ENCODE data around the gene GET3.
A peak's percentile ranks its signal among the peaks of the same experiment; 100 is the strongest.
"Not testable (repeated sequence)": the region's sequence is repeated elsewhere in the genome, so short reads cannot be mapped to it uniquely, and the experiment has no call there.

The GET3 gene

DNA sequence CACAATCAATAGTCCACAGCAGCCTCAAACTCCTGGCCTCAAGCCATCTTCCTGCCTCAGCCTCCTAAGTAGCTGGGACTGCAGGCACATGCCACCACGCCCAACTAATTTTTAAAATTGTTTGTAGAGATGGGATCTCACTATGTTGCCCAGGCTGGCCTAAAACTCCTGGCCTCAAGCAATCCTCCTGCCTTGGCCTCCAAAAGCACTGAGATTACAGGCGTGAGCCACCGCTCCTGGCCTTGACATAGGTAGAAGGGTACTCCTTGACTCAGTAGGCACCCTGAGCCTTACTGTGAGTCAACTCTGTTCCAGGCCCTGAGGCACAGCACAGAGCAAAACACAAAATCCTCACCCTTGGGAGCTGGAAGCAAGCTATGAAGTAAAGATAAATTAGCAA, 21.4 kb upstream of the GET3 start:
- DNase-seq (ENCODE audit: low read depth in 2 of 2) = no peak

DNA sequence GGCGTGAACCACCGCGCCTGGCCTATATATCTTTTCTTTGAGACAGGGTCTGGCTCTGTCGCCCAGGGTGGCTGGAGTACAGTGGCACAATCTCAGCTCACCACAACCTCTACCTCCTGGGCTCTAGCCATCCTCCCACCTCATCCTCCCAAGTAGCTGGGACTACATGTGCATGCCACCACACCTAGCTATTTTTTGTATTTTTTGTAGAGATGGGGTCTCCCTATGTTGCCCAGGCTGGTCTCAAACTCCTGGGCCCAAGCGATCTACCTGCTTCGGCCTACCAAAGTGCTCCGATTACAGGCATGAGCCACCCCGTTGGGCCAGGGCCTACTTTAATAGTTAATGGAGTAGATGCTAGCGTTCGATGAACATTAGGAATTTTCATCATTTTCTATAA, 17.0 kb upstream of the GET3 start:
- no peak for DNase-seq (ENCODE audit: low read depth in 2 of 2)

DNA sequence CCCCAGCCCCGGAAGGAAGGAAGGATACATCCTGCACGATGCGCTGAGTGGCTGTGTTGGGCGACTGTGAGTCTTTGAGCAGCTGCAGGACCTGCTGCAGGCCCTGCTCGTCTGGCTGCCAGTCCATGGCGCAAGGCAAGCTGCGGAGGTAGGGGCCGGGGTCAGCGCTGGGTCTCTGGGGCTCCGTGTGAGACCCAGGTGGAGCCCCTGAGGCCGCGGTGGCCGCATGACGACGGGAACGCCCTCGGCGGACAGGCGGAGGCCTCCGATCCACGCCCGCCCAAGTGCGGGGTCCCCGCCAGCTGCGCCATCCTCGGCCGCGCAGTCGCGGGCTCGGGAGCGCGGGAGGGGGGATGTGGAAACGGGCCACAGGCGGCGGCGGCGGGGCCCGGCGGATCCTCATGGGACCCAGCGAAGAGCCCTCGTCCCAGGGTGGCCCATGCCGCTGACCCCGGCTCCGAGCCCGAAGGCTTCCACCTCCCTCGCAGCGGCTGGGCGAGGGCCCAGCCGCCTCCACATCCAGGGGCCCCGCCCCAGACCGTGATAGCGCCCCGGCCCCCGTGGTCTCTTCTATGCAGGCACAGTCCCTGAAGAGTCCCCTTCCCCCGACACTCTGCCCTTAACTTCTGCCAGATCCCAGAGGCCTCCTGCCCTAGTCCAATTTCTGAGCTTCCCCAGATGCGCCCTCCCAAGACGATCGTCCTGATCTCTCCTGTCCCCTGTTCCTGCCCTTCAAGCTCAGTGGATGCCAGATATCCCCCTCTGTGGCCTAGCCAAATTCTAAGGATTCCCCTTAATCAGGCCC, 16.2 kb upstream of the GET3 start:
- no peak for DNase-seq (ENCODE audit: low read depth in 2 of 2)

DNA sequence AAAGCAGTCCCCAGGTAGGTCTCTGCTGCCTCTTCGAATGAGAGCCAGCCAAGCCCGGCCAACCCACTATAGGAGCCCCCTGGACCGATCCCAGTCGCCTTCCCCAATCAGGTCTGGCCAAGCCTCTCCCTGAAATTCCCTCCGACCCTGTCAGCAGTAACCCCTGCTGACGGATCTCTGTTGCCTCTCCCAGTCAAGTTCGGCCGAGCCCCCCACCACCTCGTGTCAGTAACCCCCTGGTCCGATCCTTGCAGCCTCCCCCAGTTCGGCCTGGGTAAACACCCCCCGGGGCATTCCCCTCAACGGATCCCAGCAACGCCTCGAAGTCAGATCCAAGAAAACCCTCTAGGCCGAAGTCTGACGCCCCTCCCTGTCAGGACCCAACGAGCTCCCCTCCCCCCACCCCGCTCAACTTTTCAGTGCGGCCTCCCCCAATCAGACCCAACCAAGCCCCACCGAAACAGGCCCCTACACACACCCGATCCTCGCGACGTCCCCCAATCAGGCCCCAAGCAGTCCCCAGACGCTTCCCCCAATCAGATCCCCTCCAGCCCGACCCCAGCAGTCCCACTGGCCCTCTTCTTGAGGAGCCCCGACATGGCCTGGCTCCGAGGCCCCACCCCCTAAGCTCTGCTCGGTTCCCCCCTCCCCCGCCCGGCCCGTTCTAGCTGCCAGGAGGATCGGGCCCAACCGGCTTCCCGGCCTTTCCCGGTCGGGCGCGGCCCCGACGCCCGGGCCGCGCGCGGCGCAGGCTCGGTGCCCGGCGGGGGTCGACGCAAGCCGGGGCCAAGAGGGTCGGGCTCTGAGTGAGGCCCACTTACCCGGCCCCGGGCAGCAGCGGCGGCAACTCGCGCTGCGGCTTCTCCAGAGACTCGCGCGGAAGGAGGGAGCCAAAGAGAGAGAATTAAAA, 15.4 kb upstream of the GET3 start:
- no peak for DNase-seq (ENCODE audit: low read depth in 2 of 2)

DNA sequence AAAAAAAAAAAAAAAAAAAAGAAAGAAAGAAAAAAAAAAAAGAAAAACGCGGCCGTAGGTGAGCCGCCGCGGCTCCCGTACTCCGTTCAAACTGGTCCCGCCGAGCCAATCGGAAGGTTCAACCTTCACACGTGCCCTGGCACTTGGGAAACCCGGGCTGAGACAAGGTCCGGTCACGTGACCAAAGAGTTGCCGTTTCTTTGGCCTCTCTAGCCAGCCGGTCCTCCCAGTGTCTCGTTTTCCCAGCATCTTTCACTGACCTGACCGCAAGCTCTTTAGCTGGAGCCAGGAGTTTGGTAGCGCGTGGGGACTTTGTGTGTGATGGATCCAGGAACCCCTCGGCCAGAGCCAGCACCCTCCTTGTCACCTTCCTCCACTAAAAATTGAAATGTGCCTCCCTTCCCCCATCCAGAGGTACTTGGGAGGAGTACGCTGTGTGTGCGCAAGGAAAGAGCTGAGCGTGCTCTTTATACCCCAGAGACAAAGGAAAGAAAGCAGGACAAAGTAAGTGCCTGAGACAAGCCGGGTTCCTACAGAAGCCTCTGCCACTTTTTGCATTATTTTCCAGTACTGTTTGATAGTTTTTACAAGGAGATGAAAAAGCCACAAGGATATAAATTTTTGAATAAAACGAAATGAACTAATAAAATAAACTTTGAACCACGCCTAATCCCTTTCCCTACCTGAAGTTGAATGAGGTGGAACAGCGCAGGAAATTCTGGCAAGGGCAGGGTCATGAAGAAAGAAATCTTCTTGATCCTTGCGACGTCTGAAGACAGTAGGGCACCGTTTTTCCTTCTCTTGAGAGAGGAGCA, 14.5 kb upstream of the GET3 start:
- DNase-seq (ENCODE audit: low read depth in 2 of 2) = peak; percentile 71 to 85

DNA sequence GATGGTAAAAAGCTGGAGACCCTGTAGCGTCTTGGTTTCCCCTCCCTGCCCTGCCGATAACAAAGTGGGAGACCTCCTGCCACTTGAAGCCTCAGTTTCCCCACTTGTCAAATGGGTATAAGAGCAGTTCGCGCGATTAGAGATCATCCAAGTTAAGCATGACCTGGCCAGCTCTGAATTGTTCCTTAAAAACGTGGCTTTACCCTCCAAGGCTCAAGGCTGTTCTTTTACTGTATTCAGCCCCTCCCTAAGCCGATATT, 14.0 kb upstream of the GET3 start:
- no peak for DNase-seq (ENCODE audit: low read depth in 2 of 2)

DNA sequence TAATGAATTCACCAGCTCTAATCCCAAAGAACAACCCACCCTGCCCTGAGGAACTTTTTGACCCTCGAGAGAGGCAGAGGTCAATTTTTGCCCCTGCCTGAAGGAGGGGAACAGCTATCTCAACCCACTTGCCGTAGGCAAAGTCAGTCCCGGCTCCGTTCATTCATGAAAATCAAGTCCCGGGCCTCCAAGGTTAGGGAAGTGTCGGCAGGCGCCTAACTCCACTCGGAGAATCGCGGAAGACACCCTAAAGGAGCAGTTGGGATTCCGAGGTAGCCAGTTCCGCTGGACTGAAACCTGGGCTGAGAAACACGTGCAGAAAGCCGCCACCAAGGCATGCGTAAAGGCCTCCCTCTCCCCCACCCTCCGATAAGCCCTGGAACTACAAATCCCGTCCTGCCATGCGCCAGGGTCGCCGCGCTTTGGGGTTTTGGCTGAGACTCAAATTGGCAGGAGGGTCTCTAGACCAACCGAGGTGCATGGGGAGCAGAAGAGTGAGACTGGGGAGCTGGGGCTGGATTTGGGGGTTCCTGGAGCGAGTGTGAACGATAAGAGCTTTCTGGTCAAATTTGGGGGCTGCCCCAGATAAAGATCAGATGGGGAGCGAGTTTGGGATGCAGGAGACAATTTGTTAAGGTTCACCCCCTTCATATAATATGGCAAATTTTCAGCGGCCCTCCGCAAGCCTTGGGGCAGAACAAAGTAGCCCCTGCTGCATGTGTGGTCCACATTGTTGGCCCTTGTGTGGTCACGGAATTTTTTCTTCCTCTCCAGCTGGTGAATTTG, 13.5 kb upstream of the GET3 start, which contains the start of gene TNPO2:
Gene TNPO2, minus strand, starts transcription at position 292 of the 786 bp plus-strand sequence. CDS start 2,955 bp downstream, outside the sequence.
- peak in 1 of 2 donors; percentile 54 for DNase-seq (ENCODE audit: low read depth in 2 of 2)

DNA sequence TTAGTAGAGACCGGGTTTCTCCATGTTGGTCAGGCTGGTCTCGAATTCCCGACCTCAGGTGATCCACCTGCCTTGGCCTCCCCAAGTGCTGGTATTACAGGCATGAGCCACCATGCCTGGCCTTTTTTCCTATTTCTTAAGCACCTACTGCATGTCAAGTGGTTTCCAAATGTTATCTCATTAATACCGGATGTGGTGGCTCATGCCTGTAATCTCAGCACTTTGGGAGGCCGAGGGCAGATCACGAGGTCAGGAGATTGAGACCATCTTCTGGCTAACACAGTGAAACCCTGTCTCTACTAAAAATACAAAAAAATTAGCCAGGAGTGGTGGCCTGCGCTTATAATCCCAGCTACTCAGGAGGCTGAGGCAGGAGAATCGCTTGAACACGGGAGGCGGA, 11.7 kb upstream of the GET3 start:
- not testable (repeated sequence) for DNase-seq (ENCODE audit: low read depth in 2 of 2)

DNA sequence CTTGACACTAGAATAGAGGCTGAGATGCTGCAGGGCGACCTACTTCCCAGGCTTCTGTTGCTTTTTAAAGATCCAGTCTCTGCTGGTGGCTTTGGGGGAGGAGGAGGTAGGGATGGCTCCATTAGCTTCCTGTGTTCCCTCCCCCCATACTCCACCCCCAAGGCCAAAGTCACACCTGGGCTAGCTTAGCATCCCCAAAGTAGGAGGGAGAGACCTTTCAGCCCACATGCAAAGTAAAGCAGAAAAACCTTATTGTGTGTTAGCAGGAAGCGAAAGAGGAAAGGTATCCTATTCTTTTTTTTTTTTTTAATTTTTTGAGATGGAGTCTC, 10.3 kb upstream of the GET3 start:
- no peak for DNase-seq (ENCODE audit: low read depth in 2 of 2)

DNA sequence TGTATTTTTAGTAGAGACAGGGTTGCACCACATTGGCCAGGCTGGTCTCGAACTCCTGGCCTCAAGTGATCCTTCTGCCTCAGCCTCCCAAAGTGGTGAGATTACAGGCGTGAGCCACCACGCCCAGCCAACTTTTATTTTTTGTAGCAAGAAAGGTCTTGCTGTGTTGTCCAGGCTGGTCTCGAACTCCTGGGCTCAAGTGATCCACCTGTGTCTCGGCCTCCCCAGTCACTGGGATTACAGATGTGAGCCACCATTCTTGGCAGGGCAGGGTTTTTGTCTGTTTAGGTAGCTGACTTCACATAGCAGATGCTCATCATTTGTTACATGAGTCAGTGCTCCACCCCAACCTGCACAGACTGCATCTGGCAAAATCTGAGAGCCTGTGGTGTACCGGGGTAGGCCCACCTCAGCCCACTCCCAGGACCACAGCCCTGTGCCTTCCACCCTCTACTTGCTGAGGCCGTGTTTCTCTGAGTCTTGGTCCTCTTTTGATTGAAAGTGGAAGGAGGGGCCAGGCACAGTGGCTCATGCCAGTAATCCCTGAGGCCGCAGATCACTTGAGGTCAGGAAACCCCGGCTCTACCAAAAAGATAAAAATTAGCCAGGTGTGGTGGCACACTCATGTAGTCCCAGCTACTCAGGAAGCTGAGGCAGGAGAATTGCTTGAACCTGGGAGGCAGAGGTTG, 9.4 kb upstream of the GET3 start:
- DNase-seq (ENCODE audit: low read depth in 2 of 2) = no peak

DNA sequence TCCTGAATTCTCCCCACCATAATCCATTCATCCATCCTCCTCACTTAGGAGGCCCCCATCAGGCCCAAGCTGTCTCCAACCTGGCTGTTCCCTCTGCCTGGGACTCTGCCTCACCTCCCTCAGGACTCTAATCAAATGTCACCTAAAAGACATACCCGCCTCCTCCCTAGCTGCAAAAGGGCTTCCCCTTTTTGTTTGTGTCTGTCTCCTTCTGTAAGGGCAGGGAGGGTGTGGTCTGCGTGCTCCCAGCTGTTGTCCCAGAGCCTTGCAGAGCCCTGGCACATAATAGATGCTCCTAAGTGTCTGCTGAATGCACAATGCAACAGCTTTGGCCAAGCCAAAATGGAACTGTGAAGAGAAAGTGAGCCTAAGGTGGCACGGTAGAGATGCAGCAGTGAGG, 7.2 kb upstream of the GET3 start:
- DNase-seq (ENCODE audit: low read depth in 2 of 2) = no peak

DNA sequence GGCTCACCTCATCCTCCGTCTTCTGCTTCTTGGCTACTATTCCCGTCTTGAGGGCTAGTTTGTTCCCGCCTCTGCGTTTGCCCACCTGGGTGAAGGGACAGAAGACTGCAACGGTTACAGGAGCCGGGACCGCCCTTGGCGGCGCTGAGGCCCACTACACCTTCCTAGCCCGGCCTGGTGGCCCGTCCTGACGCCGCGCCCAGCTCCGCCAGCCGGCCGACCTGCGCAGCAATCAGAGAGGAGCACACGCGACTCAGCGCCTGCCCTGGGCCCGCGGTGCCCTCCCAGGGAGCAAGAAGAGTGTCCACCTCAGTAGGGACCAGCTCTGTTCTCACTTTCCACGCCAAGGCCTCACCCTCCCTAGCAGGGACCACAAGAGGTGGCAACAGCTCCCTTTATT, 6.0 kb upstream of the GET3 start:
- no peak for DNase-seq (ENCODE audit: low read depth in 2 of 2)

DNA sequence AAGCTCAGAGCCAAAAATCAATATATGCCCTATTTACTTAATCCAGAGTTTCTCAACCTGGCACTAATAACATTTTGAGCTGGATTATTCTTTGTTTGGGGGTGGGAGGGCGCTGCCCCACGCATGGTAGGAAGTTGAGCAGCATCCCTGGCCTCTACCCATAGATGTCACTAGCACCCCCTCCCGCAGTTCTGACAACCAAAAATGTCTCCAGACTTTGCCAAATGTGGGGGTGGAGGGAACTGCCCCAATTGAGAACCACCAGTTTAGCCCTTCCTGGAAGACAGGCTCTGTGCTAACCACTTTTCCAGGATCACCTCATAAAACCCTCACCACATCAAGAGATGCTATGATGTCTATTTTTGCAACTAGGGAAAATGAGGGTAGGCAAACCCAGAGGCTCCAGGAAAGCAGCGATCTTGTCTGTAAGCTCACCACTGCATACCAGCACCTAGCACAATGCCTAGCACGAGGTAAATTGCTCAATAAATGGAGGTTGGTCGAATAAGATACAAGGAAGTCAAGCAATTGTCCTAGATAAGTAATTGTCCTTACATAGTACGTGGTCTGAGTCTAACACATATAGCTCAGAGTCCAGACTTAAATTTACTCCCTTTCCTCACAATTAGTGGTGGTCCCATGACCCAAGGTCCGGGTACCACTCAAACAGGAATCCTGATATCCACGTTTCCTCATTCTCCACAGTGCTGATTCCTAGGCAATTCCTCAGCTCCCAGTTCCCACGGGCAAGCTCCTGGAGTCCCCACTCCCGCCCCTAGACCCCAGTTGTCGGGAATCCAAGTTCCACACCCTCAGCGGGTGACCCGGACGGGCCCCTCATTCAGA, 3.7 kb upstream of the GET3 start:
- no peak for DNase-seq (ENCODE audit: low read depth in 2 of 2)

DNA sequence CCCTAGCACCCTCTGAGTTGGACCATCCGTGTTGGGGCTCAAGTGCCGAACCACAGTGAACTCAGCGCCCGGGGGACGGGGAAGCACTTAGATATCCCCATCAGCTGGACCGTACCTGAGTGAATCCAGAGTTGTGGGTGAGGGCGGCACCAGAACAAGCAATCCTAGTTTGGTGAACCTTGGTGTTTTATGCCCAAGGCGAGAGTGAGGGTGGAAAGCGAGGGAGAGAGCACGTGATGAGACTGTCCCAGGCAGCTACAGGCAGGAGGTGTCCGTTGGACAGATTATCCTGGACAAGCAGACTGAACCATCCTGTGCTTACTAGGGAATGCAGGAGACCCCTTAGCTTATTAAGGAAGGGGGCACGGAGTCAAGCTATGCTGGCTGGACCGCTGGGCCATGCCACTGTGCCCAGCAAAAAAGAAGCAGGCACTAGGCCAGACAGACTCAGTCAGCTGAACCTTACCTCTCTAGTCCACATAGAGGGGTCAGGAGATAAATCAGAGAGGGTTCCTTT, 596 bp downstream of the GET3 start:
- DNase-seq (ENCODE audit: low read depth in 2 of 2) = no peak

DNA sequence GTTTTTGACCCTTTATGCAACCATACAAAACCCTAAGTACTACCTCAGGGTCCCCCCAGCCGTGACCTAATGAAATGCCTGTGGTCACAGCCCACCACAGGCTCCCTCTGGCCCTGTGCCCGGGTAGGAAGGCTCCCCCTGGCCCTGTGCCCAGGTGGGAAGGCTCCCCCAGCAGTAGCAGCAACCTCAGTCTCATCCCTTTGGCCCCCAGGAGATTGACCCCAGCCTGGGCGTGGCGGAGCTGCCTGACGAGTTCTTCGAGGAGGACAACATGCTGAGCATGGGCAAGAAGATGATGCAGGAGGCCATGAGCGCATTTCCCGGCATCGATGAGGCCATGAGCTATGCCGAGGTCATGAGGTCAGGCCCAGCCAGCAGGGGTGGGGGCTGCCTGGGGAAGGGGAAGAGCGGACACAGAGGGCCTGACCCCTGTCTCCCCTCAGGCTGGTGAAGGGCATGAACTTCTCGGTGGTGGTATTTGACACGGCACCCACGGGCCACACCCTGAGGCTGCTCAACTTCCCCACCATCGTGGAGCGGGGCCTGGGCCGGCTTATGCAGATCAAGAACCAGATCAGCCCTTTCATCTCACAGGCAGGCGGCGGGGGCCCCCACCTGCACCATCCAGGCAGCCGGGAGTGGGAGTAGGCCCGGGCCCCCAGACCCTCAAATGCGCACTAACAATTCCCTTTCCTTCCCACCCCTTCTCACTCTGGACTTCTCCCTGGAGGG, 8.0 kb downstream of the GET3 start:
- DNase-seq (ENCODE audit: low read depth in 2 of 2) = no peak

DNA sequence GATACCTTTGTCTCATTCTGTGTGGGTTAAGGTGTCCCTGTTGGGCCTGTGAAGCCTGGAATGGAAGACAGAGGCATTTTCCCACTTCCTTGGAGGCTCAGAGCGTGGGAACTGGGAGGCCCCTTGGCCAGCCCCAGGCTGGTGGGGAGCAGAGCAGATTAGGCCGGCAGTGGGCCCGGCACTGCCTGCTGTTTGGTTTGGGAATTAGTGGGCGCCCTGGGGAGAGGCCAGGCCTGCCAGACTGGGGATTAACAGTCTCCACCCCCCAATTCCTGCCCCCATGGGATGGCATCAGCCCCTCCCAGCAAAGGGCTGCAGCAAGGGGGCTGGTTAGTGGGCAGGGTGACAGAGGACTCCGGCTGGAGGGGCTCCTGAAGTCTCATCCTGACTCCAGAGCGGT, 11.2 kb downstream of the GET3 start:
- no peak for DNase-seq (ENCODE audit: low read depth in 2 of 2)

DNA sequence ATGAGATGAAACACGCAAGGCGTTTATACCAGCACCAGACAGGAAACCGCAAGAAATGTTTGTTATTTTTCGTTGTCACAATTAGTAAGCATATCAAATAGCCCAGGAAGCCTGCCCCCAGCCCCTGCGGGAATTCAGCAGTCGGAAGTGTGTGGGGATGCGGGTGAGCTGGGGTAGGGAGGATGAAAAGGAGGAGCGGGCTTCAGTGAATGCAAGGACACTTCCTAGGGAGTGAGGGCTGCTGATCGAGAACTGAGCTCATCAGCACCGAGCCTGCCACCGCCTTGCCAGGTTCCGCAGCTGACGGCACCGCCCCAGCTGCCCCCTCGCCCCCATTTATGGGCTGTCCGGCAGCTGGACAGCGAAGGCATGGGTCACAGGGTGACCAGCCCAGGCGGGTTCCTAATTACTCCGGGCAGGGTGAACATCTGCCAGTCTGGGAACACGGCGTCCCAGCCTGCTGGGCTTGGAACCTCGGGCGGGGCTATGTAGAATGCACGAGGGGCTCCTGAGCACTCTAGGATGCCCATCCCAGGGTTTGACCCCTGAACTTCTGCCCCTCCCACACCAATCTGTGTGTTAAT, 12.7 kb downstream of the GET3 start:
- DNase-seq (ENCODE audit: low read depth in 2 of 2) = no peak

DNA sequence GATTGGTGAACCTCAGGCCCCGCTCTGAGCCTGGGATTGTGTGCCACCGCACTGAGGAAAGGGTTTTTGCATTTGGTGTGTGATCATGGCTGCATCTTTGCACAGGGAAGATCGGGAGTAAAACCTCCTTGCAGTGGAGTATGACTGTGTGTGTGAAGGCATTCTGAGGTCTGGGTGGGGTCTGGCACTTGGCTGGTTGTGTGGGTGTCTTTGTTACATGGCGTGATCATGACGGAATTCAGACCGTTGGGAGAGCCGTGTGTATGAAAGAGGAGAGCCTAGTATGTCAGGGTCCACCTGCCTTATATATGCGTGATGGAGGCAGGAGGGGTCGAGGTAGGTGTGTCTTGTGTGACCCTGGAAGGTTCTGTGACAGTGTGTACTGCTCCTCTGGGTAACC, 13.6 kb downstream of the GET3 start:
- DNase-seq (ENCODE audit: low read depth in 2 of 2) = no peak

DNA sequence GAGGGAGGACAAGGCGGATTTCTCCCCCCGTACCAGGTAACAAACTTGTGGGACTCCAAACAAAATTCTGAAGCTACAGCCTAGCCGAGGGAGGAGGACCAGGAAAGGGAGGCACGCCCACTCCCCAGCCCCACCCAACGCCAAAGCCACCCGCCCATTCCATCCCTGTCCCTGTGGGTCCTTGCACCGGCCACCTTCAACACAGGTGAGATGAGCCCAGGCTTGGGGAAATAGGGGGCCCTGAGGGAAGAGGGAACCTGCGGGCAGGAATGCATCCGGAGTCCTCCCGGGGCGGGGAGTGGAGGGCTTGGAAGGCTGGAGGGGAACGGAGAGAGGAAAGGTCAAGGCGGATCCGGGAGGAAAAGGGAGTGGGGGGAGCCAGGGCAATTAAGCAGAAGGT, 14.3 kb downstream of the GET3 start, which contains the start of gene BEST2:
Gene BEST2, plus strand, starts transcription at position 157 of the 400 bp plus-strand sequence. CDS start 802 bp downstream, outside the sequence.
- no peak for DNase-seq (ENCODE audit: low read depth in 2 of 2)
